Measurements from ENCODE around the gene ARRDC4. TPM values are rescaled to one million over a fixed set of nuclear protein-coding genes. Genes with fewer than 3 reads are reported as not detected.

ARRDC4 gene
- total and polyA plus RNA-seq, 12 donors: 15.1 to 61.9 (median 25.3) TPM

- TF ChIP-seq POLR2A (IDR thresholded peaks at IDR 0.05) (no peak), CTCF (IDR thresholded peaks at IDR 0.05) (peak in 5 of 6 experiments; percentile 10 to 41 (median 37))
- no peaks in the 10 kb centered on the region for H3K27me3 ChIP-seq
- intact Hi-C loops (cut with DNase I): no loop called here
- H3K4me1 ChIP-seq (replicated peaks in 1 of 2): peaks cover 0 to 10% of the 10 kb centered on the region in 2 donors
- H3K36me3 ChIP-seq (replicated peaks in 1 of 2): no peaks in the 10 kb centered on the region
- H3K9me3 ChIP-seq (replicated peaks in 1 of 3): no peaks in the 10 kb centered on the region
- 47 to 60% (median 54%) methylated on average over 5 of the region's 5 CpGs for WGBS, 4 donors
- peak overlapping the region in 1 of 5 donors; percentile 20 for H3K27ac ChIP-seq
- peak in 3 of 7 donors; percentile 23 to 64 (median 25) for DNase-seq
- no peak overlapping the region for H3K4me3 ChIP-seq
Measured at GRCh38 chr15:97995881-97996603, 35.5 kb downstream of the ARRDC4 start.

- no peak for DNase-seq
- Histone ChIP-seq H3K4me3 (no peak overlapping the region), H3K27me3 (no peaks in the 10 kb centered on the region), H3K9me3 (replicated peaks in 1 of 3) (no peaks in the 10 kb centered on the region), H3K27ac (no peak overlapping the region), H3K36me3 (replicated peaks in 1 of 2) (no peaks in the 10 kb centered on the region), H3K4me1 (replicated peaks in 1 of 2) (peaks cover 0 to under 1% of the 10 kb centered on the region in 2 donors)
- intact Hi-C loops (cut with DNase I): no loop called here
- no peak for TF ChIP-seq POLR2A (IDR thresholded peaks at IDR 0.05)
- no peak for TF ChIP-seq CTCF (IDR thresholded peaks at IDR 0.05)
- 78 to 85% (median 81%) methylated on average over 5 of the region's 5 CpGs for WGBS, 4 donors
Measured at GRCh38 chr15:97998307-97999071, 38.0 kb downstream of the ARRDC4 start.

- intact Hi-C loops (cut with DNase I): loop anchor here in 1 of 2 donors (10.0 kb wide), 1 partner anchor 74 kb away; no protein-coding TSS in a partner anchor
- 72 to 79% (median 72%) methylated on average over 11 of the region's 11 CpGs for WGBS, 4 donors
- no peaks in the 10 kb centered on the region for H3K27me3 ChIP-seq
- DNase-seq: no peak
- no peaks in the 10 kb centered on the region for H3K9me3 ChIP-seq (replicated peaks in 1 of 3)
- H3K4me1 ChIP-seq (replicated peaks in 1 of 2): no peaks in the 10 kb centered on the region
- no peak for TF ChIP-seq POLR2A (IDR thresholded peaks at IDR 0.05)
- TF ChIP-seq CTCF (IDR thresholded peaks at IDR 0.05): no peak
- H3K36me3 ChIP-seq (replicated peaks in 1 of 2): no peaks in the 10 kb centered on the region
- H3K27ac ChIP-seq: no peak overlapping the region
- H3K4me3 ChIP-seq: no peak overlapping the region
Measured at GRCh38 chr15:98000249-98001203, 40.0 kb downstream of the ARRDC4 start.
